ENCODE results near the gene SUMO2.

DNA sequence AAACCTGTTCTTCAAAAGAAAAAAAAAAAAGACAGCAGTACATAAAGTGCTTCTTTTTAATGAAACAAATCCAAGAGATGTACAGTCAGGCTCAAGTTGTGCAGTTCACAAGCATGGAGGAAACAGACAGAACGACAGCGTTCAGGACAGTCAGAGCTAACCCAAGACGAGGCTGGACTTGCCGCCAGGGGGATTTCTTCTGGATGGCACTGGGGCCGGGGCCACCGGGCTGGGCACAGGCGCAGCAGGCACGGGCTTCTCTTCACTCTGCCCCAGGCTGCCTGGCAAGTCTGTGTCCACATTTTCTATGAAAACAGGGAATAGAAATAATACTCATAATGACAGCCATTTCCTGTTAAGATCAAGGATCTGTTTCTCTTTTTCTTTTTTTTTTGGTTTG lies 46.8 kb downstream of the SUMO2 start:
- TF ChIP-seq CTCF (IDR thresholded peaks at IDR 0.05; ENCODE audit: low read depth, low read length, poor library complexity, severe bottlenecking) (no peak), EZH2phosphoT487 (IDR thresholded peaks at IDR 0.05; ENCODE audit: borderline replicate concordance, low read length) (no peak)

All from DOHH2 (cell line).